K562 (cell line): Measurements from ENCODE around the gene PRPF39. TPM values are rescaled to one million over a fixed set of nuclear protein-coding genes. Genes with fewer than 3 reads are reported as not detected.

Experiments
- ARID2 ChIP-seq: fragments of 450-650 bp; IDR thresholded peaks from 2 replicates; pipeline ENCODE4 v1.6.1; 2017; ENCODE audit warnings: antibody characterized with exemption, mild to moderate bottlenecking
- ATF3 ChIP-seq, 2 experiments: fragments of 450-650 bp in 1 of 2; sonication (generic) in 1 of 2; formaldehyde crosslinking in 1 of 2; IDR thresholded peaks in 1 of 2; conservative IDR thresholded peaks in 1 of 2; 2 replicates each; pipeline versions ENCODE4 v1.6.1 to v1.8.1; 2016 to 2023; ENCODE audit warnings: mild to moderate bottlenecking in 2 of 2, moderate library complexity in 2 of 2, inconsistent platforms in 1 of 2, missing genetic modification reagents in 1 of 2
- CREB3L1 ChIP-seq: fragments of 450-650 bp; IDR thresholded peaks from 2 replicates; pipeline ENCODE4 v1.6.1; 2014; ENCODE audit warnings: low read depth, mild to moderate bottlenecking, moderate library complexity, borderline replicate concordance
- EHMT2 ChIP-seq: fragments of 450-650 bp; IDR thresholded peaks from 2 replicates; pipeline ENCODE4 v1.6.1; 2018; ENCODE audit warnings: antibody characterized with exemption
- KDM1A ChIP-seq, 2 experiments: fragments of 450-650 bp; IDR thresholded peaks; 2 replicates each; pipeline ENCODE4 v1.6.1; 2016; ENCODE audit warnings: mild to moderate bottlenecking in 2 of 2
- MTA2 ChIP-seq: fragments of 450-650 bp; IDR thresholded peaks from 2 replicates; pipeline ENCODE4 v1.6.1; 2016; ENCODE audit warnings: low read depth
- PATZ1 ChIP-seq: fragments of 250-450 bp; sonication (Bioruptor Pico); IDR thresholded peaks from 2 replicates; pipeline ENCODE4 v1.5.0; 2020; ENCODE audit warnings: mild to moderate bottlenecking, borderline replicate concordance
- ZFX ChIP-seq: sonication (generic); formaldehyde crosslinking; IDR thresholded peaks from 2 replicates; pipeline ENCODE4 v1.8.0; 2022; ENCODE audit warnings: mild to moderate bottlenecking, missing genetic modification reagents, moderate library complexity
- ZNF197 ChIP-seq: fragments of 200-800 bp; sonication (Bioruptor generic); IDR thresholded peaks from 2 replicates; pipeline ENCODE4 v1.6.1; 2016; ENCODE audit warnings: low read depth, missing genetic modification characterization, missing compliant biosample characterization
- ZNF354B ChIP-seq: fragments of 250-450 bp; sonication (Bioruptor Pico); IDR thresholded peaks from 2 replicates; pipeline ENCODE4 v1.4.0; 2020
- polyA plus RNA-seq, 8 experiments: library from polyadenylated mRNA; depleted of rRNA in 4 of 8; stranded (reverse) in 5 of 8; unstranded in 3 of 8; fragments of >200 nt; fragmentation: Nextera tagmentation in 2 of 8; fragmentation: Illumina TruSeq in 1 of 8; extraction: Ambion mirVana in 2 of 8; extraction: Trizol in 1 of 8; gene quantifications; 2 replicates each; pipeline versions ENCODE4 v1.2.1 to v1.2.3, GENCODE V29; 2011 to 2014; ENCODE audit warnings: inconsistent platforms in 1 of 8, missing spikeins in 1 of 8
- total RNA-seq, 7 experiments: library from RNA; depleted of rRNA in 6 of 7; stranded (reverse); fragments of >200 nt in 6 of 7; fragmentation: Illumina TruSeq in 2 of 7; extraction: Trizol in 2 of 7; gene quantifications; 2 replicates each; pipeline versions ENCODE4 v1.2.1 to v1.2.3, GENCODE V29; 2011 to 2021; ENCODE audit warnings: low replicate concordance in 1 of 7

The PRPF39 gene
- total and polyA plus RNA-seq, 9 of the 15 experiments (the other 6 are each of a cell fraction or from before 2014, with no cell fraction given): 13.3 to 50.4 (median 24.8) TPM

- no peak for TF ChIP-seq KDM1A (IDR thresholded peaks at IDR 0.05)
- TF ChIP-seq ZFX (CRISPR knock-in tag): no peak
- TF ChIP-seq ZNF197 (CRISPR knock-in tag): no peak
- no peak for TF ChIP-seq ATF3 (IDR thresholded peaks at IDR 0.05)
- TF ChIP-seq ATF3 (CRISPR knock-in tag; conservative IDR thresholded peaks at IDR 0.05): no peak
- TF ChIP-seq MTA2: no peak
- no peak for TF ChIP-seq ARID2
- no peak for TF ChIP-seq PATZ1 (CRISPR knock-in tag)
- TF ChIP-seq ZNF354B (CRISPR knock-in tag): no peak
- no peak for TF ChIP-seq CREB3L1
- TF ChIP-seq EHMT2: no peak
- TF ChIP-seq, all 486 proteins: peak for 0
Measured at GRCh38 chr14:45072126-45072525, 11.8 kb upstream of the PRPF39 start (continued).
